K562 (cell line): ENCODE results near the gene NSMCE1. TPM values are rescaled to one million over a fixed set of nuclear protein-coding genes. Genes with fewer than 3 reads are reported as not detected.

Experiments
- DNMT1 ChIP-seq: fragments of 450-650 bp; IDR thresholded peaks from 2 replicates; pipeline ENCODE4 v1.6.1; 2016; ENCODE audit warnings: antibody characterized with exemption, mild to moderate bottlenecking
- FOXA3 ChIP-seq, 2 experiments: fragments of 450-650 bp in 1 of 2; sonication (generic) in 1 of 2; formaldehyde crosslinking; IDR thresholded peaks in 1 of 2; conservative IDR thresholded peaks in 1 of 2; 2 replicates each; pipeline versions ENCODE4 v1.4.0 to v1.8.0; 2020 to 2022; ENCODE audit warnings: mild to moderate bottlenecking in 2 of 2, missing genetic modification reagents in 1 of 2
- IRF2 ChIP-seq: sonication (generic); formaldehyde crosslinking; IDR thresholded peaks from 2 replicates; pipeline ENCODE4 v1.8.1; 2022; ENCODE audit warnings: mild to moderate bottlenecking, missing genetic modification reagents
- JUND ChIP-seq, 2 experiments: IDR thresholded peaks; 2 replicates in 1 of 2; 3 replicates in 1 of 2; pipeline ENCODE4 v1.6.1; 2011; ENCODE audit warnings: borderline replicate concordance in 2 of 2, low read depth in 2 of 2, low read length in 2 of 2, improper control_type of control experiment in 1 of 2, missing biosample characterization in 1 of 2, missing genetic modification characterization in 1 of 2, missing genetic modification reagents in 1 of 2
- KLF13 ChIP-seq: fragments of 450-650 bp; IDR thresholded peaks from 2 replicates; pipeline ENCODE4 v1.6.1; 2016; ENCODE audit warnings: missing genetic modification characterization, low read depth, mild to moderate bottlenecking, missing compliant biosample characterization, moderate library complexity, borderline replicate concordance
- LCOR ChIP-seq: sonication (generic); formaldehyde crosslinking; IDR thresholded peaks from 2 replicates; pipeline ENCODE4 v1.8.0; 2022; ENCODE audit warnings: mild to moderate bottlenecking, missing genetic modification reagents
- ZBED1 ChIP-seq: IDR thresholded peaks from 2 replicates; pipeline ENCODE4 v1.6.1; 2014
- ZZZ3 ChIP-seq: fragments of 450-650 bp; IDR thresholded peaks from 2 replicates; pipeline ENCODE4 v1.6.1; 2016; ENCODE audit warnings: antibody characterized with exemption, mild to moderate bottlenecking, moderate library complexity
- polyA plus RNA-seq, 8 experiments: library from polyadenylated mRNA; depleted of rRNA in 4 of 8; stranded (reverse) in 5 of 8; unstranded in 3 of 8; fragments of >200 nt; fragmentation: Nextera tagmentation in 2 of 8; fragmentation: Illumina TruSeq in 1 of 8; extraction: Ambion mirVana in 2 of 8; extraction: Trizol in 1 of 8; gene quantifications; 2 replicates each; pipeline versions ENCODE4 v1.2.1 to v1.2.3, GENCODE V29; 2011 to 2014; ENCODE audit warnings: inconsistent platforms in 1 of 8, missing spikeins in 1 of 8
- total RNA-seq, 7 experiments: library from RNA; depleted of rRNA in 6 of 7; stranded (reverse); fragments of >200 nt in 6 of 7; fragmentation: Illumina TruSeq in 2 of 7; extraction: Trizol in 2 of 7; gene quantifications; 2 replicates each; pipeline versions ENCODE4 v1.2.1 to v1.2.3, GENCODE V29; 2011 to 2021; ENCODE audit warnings: low replicate concordance in 1 of 7
- TF ChIP-seq, protein P1 (sequence below): fragments of 250-450 bp; sonication (Bioruptor Pico); IDR thresholded peaks from 2 replicates; pipeline ENCODE4 v1.8.0; 2022; ENCODE audit warnings: moderate library complexity, mild to moderate bottlenecking, inconsistent platforms
- TF ChIP-seq, protein P2 (sequence below): fragments of 250-450 bp; sonication (Bioruptor Pico); IDR thresholded peaks from 2 replicates; pipeline ENCODE4 v1.5.0; 2022; ENCODE audit warnings: mild to moderate bottlenecking
- TF ChIP-seq, protein P3 (sequence below): fragments of 450-650 bp; IDR thresholded peaks from 2 replicates; pipeline ENCODE4 v1.6.1; 2016; ENCODE audit warnings: antibody characterized with exemption
- TF ChIP-seq, protein P4 (sequence below): sonication (generic); formaldehyde crosslinking; IDR thresholded peaks from 2 replicates; pipeline ENCODE4 v1.8.0; 2022; ENCODE audit warnings: mild to moderate bottlenecking, missing genetic modification reagents

Gene NSMCE1
- total and polyA plus RNA-seq, 9 of the 15 experiments (the other 6 are each of a cell fraction or from before 2014, with no cell fraction given) = 52.1 to 163 (median 61.5) TPM

DNA sequence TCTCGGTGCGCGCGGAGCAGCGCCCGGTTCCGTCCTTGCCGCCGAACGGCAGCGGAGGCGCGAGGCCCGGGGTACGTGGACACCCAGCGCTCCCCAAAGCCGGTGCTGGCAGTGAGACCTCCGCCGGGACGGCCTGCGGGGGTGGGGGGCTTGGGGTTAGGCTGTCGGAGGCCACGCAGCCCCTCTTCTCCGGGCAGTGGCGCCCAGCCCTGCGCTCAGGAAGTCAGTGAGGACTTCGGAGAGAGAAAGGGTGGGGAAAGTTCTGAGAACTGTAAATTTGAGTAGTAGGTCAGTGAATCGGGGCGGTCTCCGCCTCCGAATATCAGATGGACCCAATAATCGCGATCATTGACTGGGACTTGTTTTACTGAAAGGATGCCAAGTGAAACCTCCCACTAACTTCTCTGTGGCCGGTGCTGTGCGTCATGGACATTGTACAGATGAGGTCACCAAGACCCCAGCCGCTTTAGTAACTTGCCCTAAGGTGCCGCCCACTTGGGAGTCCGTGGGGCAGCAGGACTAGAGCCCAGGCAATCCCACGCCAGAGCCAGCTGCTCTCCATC lies 45.7 kb upstream of the NSMCE1 start (continued):
- TF ChIP-seq, protein P1, sequence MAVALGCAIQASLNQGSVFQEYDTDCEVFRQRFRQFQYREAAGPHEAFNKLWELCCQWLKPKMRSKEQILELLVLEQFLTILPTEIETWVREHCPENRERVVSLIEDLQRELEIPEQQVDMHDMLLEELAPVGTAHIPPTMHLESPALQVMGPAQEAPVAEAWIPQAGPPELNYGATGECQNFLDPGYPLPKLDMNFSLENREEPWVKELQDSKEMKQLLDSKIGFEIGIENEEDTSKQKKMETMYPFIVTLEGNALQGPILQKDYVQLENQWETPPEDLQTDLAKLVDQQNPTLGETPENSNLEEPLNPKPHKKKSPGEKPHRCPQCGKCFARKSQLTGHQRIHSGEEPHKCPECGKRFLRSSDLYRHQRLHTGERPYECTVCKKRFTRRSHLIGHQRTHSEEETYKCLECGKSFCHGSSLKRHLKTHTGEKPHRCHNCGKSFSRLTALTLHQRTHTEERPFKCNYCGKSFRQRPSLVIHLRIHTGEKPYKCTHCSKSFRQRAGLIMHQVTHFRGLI (CRISPR knock-in tag) = no peak
- TF ChIP-seq ZZZ3 (no peak), ZBED1 (no peak), IRF2 (CRISPR knock-in tag) (no peak), FOXA3 (CRISPR knock-in tag; conservative IDR thresholded peaks at IDR 0.05 in 1 of 2, IDR thresholded peaks at IDR 0.05 in 1 of 2) (no peak), JUND (IDR thresholded peaks at IDR 0.05; ENCODE audit: borderline replicate concordance, low read depth, low read length) (no peak), JUND (tag; IDR thresholded peaks at IDR 0.05; ENCODE audit: borderline replicate concordance, low read depth, low read length) (peak; percentile 19; the same call in 1 of the 3 replicates), KLF13 (tag) (no peak), LCOR (CRISPR knock-in tag) (no peak), DNMT1 (no peak)
- TF ChIP-seq, protein P2, sequence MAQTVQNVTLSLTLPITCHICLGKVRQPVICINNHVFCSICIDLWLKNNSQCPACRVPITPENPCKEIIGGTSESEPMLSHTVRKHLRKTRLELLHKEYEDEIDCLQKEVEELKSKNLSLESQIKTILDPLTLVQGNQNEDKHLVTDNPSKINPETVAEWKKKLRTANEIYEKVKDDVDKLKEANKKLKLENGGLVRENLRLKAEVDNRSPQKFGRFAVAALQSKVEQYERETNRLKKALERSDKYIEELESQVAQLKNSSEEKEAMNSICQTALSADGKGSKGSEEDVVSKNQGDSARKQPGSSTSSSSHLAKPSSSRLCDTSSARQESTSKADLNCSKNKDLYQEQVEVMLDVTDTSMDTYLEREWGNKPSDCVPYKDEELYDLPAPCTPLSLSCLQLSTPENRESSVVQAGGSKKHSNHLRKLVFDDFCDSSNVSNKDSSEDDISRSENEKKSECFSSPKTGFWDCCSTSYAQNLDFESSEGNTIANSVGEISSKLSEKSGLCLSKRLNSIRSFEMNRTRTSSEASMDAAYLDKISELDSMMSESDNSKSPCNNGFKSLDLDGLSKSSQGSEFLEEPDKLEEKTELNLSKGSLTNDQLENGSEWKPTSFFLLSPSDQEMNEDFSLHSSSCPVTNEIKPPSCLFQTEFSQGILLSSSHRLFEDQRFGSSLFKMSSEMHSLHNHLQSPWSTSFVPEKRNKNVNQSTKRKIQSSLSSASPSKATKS (CRISPR knock-in tag) = no peak
- TF ChIP-seq, protein P3, sequence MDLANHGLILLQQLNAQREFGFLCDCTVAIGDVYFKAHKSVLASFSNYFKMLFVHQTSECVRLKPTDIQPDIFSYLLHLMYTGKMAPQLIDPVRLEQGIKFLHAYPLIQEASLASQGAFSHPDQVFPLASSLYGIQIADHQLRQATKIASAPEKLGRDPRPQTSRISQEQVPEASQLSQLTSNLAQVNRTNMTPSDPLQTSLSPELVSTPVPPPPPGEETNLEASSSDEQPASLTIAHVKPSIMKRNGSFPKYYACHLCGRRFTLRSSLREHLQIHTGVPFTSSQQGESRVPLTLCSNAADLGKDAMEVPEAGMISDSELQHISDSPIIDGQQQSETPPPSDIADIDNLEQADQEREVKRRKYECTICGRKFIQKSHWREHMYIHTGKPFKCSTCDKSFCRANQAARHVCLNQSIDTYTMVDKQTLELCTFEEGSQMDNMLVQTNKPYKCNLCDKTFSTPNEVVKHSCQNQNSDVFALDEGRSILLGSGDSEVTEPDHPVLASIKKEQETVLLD = no peak
- TF ChIP-seq, protein P4, sequence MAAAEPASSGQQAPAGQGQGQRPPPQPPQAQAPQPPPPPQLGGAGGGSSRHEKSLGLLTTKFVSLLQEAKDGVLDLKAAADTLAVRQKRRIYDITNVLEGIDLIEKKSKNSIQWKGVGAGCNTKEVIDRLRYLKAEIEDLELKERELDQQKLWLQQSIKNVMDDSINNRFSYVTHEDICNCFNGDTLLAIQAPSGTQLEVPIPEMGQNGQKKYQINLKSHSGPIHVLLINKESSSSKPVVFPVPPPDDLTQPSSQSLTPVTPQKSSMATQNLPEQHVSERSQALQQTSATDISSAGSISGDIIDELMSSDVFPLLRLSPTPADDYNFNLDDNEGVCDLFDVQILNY (CRISPR knock-in tag) = no peak
